D721Med (cell line): Measurements from ENCODE around the gene FAM118A.
"Not testable (repeated sequence)": the region's sequence is repeated elsewhere in the genome, so short reads cannot be mapped to it uniquely, and the experiment has no call there.

ENCODE experiments used
- DNase-seq: peaks from one replicate; pipeline ENCODE4 v3.0.0; 2011; ENCODE audit warnings: low spot score; ENCODE audit not compliant: insufficient read length
- FAIRE-seq: peaks from 2 replicates; lab custom pipeline; 2011; peaks lifted over from hg19 to GRCh38; lab: Jason Lieb, UNC
- TF ChIP-seq, protein P1 (sequence below): IDR thresholded peaks from 2 replicates; pipeline ENCODE4 v1.5.1; 2012; ENCODE audit warnings: mild to moderate bottlenecking, control low read depth; ENCODE audit not compliant: insufficient read depth; ENCODE audit errors: missing control alignments

FAM118A gene

GRCh38 chr22:45276507-45277105, 33.1 kb upstream of the FAM118A start:
- FAIRE-seq (no peak), DNase-seq (no peak)
- TF ChIP-seq, protein P1, sequence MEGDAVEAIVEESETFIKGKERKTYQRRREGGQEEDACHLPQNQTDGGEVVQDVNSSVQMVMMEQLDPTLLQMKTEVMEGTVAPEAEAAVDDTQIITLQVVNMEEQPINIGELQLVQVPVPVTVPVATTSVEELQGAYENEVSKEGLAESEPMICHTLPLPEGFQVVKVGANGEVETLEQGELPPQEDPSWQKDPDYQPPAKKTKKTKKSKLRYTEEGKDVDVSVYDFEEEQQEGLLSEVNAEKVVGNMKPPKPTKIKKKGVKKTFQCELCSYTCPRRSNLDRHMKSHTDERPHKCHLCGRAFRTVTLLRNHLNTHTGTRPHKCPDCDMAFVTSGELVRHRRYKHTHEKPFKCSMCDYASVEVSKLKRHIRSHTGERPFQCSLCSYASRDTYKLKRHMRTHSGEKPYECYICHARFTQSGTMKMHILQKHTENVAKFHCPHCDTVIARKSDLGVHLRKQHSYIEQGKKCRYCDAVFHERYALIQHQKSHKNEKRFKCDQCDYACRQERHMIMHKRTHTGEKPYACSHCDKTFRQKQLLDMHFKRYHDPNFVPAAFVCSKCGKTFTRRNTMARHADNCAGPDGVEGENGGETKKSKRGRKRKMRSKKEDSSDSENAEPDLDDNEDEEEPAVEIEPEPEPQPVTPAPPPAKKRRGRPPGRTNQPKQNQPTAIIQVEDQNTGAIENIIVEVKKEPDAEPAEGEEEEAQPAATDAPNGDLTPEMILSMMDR, result no peak

DNA sequence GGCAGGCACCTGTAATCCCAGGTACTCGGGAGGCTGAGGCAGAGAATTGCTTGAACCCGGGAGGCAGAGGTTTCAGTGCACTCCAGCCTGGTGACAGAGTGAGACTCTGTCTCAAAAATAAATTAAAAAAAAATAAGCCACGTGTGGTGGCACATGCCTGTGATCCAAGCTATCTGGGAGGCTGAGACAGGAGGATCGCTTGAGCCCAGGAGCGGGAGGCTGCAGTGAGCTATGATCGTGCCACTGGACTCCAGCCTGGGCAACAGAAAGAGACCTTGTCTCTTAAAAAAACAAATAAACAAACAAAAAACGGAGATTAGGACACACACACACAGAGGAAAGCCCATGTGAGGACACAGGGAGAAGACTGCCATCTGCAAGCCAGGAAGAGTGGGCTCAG, 32.0 kb upstream of the FAM118A start:
- DNase-seq, FAIRE-seq: not testable (repeated sequence)

- TF ChIP-seq, protein P1, result no peak
- no peak for FAIRE-seq
- no peak for DNase-seq
These were observed 31.6 kb upstream of the FAM118A start for GRCh38 chr22:45278125-45278524.

DNA sequence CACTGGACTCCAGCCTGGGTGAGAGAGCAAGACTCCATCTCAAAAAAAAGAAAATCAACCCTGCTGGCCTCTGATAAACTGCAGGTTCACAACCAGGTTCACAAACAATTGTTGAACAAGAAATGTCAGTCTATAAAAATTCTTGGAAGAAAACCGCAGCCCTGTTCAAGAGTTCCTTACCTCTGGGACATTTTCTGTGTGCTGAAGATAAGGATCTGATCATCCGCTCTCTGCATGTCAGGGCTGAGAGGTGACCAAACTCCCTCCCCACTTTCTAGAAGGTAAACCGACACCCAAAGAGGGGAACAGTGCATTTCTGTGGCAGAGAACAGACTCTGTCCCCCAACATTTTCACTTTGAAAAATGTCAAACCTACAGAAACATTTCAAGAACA, 29.1 kb upstream of the FAM118A start:
- TF ChIP-seq, protein P1, result no peak
- no peak for FAIRE-seq

GRCh38 chr22:45281010-45281409, 28.7 kb upstream of the FAM118A start:
- TF ChIP-seq, protein P1, result no peak
- FAIRE-seq, result no peak
- DNase-seq, result no peak

More for the DNA sequence above, 29.1 kb upstream of the FAM118A start:
- DNase-seq, result no peak

GRCh38 chr22:45284705-45285262, 24.9 kb upstream of the FAM118A start, which contains the start of gene UPK3A:
TSS of gene UPK3A (plus strand) at chr22:45284949. CDS start at chr22:45285014, 65 bp downstream.
- TF ChIP-seq, protein P1, result no peak
- FAIRE-seq, result no peak
- DNase-seq, result no peak

- DNase-seq (no peak), FAIRE-seq (no peak)
- TF ChIP-seq, protein P1, result no peak
These were observed 24.3 kb upstream of the FAM118A start for GRCh38 chr22:45285263-45286058.
